IPS DF 6.9 (cell line): ENCODE data around the gene LFNG.

Experiments used
- DNase-seq: peaks from one replicate; pipeline ENCODE4 v3.0.0-alpha.2; 2013; ENCODE audit warnings: low read depth, low spot score
- H3K27ac ChIP-seq: one replicate; pipeline ENCODE4 v1.5.1; 2013; ENCODE audit warnings: low read length, control low read depth
- H3K27me3 ChIP-seq: 2 replicates; pipeline ENCODE4 v1.6.1; 2013; ENCODE audit warnings: mild to moderate bottlenecking, low read length; ENCODE audit not compliant: control insufficient read depth, insufficient read depth
- H3K36me3 ChIP-seq: 2 replicates; pipeline ENCODE4 v1.6.1; 2013; ENCODE audit warnings: low read length; ENCODE audit not compliant: control insufficient read depth, insufficient read depth
- H3K4me1 ChIP-seq: 2 replicates; pipeline ENCODE4 v1.6.1; 2013; ENCODE audit warnings: low read length; ENCODE audit not compliant: control insufficient read depth, insufficient read depth
- H3K4me3 ChIP-seq: 2 replicates; pipeline ENCODE4 v1.5.1; 2013; ENCODE audit warnings: mild to moderate bottlenecking, low read length
- H3K9me3 ChIP-seq: 2 replicates; pipeline ENCODE4 v1.6.1; 2013; ENCODE audit warnings: low read length, inconsistent platforms; ENCODE audit not compliant: control insufficient read depth, insufficient read depth
- WGBS: extraction: QIAGEN DNeasy Blood & Tissue Kit; methylation state at CpG from one replicate; pipeline ENCODE4 v1.1.7; 2013; ENCODE audit warnings: mixed read lengths, missing lambda C conversion rate; ENCODE audit not compliant: insufficient read length, insufficient coverage; 5-methylcytosine and 5-hydroxymethylcytosine counted together

LFNG gene

GRCh38 chr7:2524808-2525657 lies 5.5 kb downstream of the LFNG start:
- Histone ChIP-seq H3K4me3 (no peak overlapping the region), H3K9me3 (no peaks in the 10 kb centered on the region), H3K27me3 (no peaks in the 10 kb centered on the region), H3K4me1 (peaks cover 34% of the 10 kb centered on the region), H3K27ac (no peak overlapping the region), H3K36me3 (peaks cover 18% of the 10 kb centered on the region; the same call in 1 of the 2 replicates)
- WGBS = no CpG with 5 or more reads among the region's 53 CpGs
- peak; percentile 72 for DNase-seq

- H3K27ac ChIP-seq = no peak overlapping the region
- H3K36me3 ChIP-seq = peaks cover 18% of the 10 kb centered on the region; the same call in 1 of the 2 replicates
- WGBS = no CpG with 5 or more reads among the region's 36 CpGs
- no peaks in the 10 kb centered on the region for H3K9me3 ChIP-seq
- no peak overlapping the region for H3K4me3 ChIP-seq
- no peak for DNase-seq
- H3K27me3 ChIP-seq = no peaks in the 10 kb centered on the region
- H3K4me1 ChIP-seq = peaks cover 31% of the 10 kb centered on the region
These were observed 6.4 kb downstream of the LFNG start for GRCh38 chr7:2525658-2526630.

GRCh38 chr7:2526659-2527504 lies 7.3 kb downstream of the LFNG start:
- Histone ChIP-seq H3K27me3 (no peaks in the 10 kb centered on the region), H3K27ac (no peak overlapping the region), H3K36me3 (peaks cover 18% of the 10 kb centered on the region; the same call in 1 of the 2 replicates), H3K4me3 (no peak overlapping the region), H3K9me3 (no peaks in the 10 kb centered on the region), H3K4me1 (peaks cover 25% of the 10 kb centered on the region)
- WGBS = no CpG with 5 or more reads among the region's 40 CpGs
- no peak for DNase-seq

- H3K27ac ChIP-seq = no peak overlapping the region
- WGBS = no CpG with 5 or more reads among the region's 17 CpGs
- no peak for DNase-seq
- peaks cover 21% of the 10 kb centered on the region for H3K4me1 ChIP-seq
- peaks cover 18% of the 10 kb centered on the region; the same call in 1 of the 2 replicates for H3K36me3 ChIP-seq
- no peaks in the 10 kb centered on the region for H3K9me3 ChIP-seq
- no peak overlapping the region for H3K4me3 ChIP-seq
- H3K27me3 ChIP-seq = no peaks in the 10 kb centered on the region
These were observed 8.2 kb downstream of the LFNG start for GRCh38 chr7:2527505-2528467.

GRCh38 chr7:2528481-2529095 lies 9.0 kb downstream of the LFNG start:
- Histone ChIP-seq H3K4me3 (no peak overlapping the region), H3K4me1 (peaks cover 15% of the 10 kb centered on the region), H3K27ac (no peak overlapping the region), H3K9me3 (no peaks in the 10 kb centered on the region), H3K36me3 (peaks cover 18% of the 10 kb centered on the region; the same call in 1 of the 2 replicates), H3K27me3 (no peaks in the 10 kb centered on the region)
- WGBS = no CpG with 5 or more reads among the region's 18 CpGs
- DNase-seq = no peak

GRCh38 chr7:2529161-2530070 lies 9.8 kb downstream of the LFNG start:
- H3K4me3 ChIP-seq = no peak overlapping the region
- peaks cover 9% of the 10 kb centered on the region for H3K4me1 ChIP-seq
- DNase-seq = no peak
- no peaks in the 10 kb centered on the region for H3K9me3 ChIP-seq
- H3K27ac ChIP-seq = no peak overlapping the region
- peaks cover 18% of the 10 kb centered on the region; the same call in 1 of the 2 replicates for H3K36me3 ChIP-seq
- H3K27me3 ChIP-seq = no peaks in the 10 kb centered on the region
- whole genome bisulfite sequencing = no CpG with 5 or more reads among the region's 30 CpGs

- no peaks in the 10 kb centered on the region for H3K27me3 ChIP-seq
- H3K4me1 ChIP-seq = peaks cover 6% of the 10 kb centered on the region
- peaks cover 18% of the 10 kb centered on the region; the same call in 1 of the 2 replicates for H3K36me3 ChIP-seq
- no peak overlapping the region for H3K27ac ChIP-seq
- no peak overlapping the region for H3K4me3 ChIP-seq
- no peaks in the 10 kb centered on the region for H3K9me3 ChIP-seq
- WGBS = no CpG with 5 or more reads among the region's 16 CpGs
- no peak for DNase-seq
These were observed 10.8 kb downstream of the LFNG start for GRCh38 chr7:2530071-2530987.
